Nephron progenitor cell (in vitro differentiated cells): ENCODE data around the gene AGAP3.

ENCODE experiments used
- DNase-seq: peaks from one replicate; pipeline ENCODE4 v3.0.0; 2021
- H3K27ac Mint-ChIP-seq: 2 replicates; pipeline ENCODE4 v1.8.0; 2021; ENCODE audit warnings: mild to moderate bottlenecking, moderate library complexity, mixed read lengths
- H3K27me3 Mint-ChIP-seq: 2 replicates; pipeline ENCODE4 v1.8.0; 2021; ENCODE audit warnings: mild to moderate bottlenecking, low read depth, mixed read lengths; ENCODE audit not compliant: poor library complexity
- H3K36me3 Mint-ChIP-seq: 2 replicates; pipeline ENCODE4 v1.8.0; 2021; ENCODE audit warnings: low read depth, mixed read lengths
- H3K4me1 Mint-ChIP-seq: 2 replicates; pipeline ENCODE4 v1.8.0; 2021; ENCODE audit warnings: mixed read lengths
- H3K4me3 Mint-ChIP-seq: 2 replicates; pipeline ENCODE4 v1.8.0; 2021; ENCODE audit warnings: mild to moderate bottlenecking, moderate library complexity, mixed read lengths
- H3K9me3 Mint-ChIP-seq: 2 replicates; pipeline ENCODE4 v1.8.0; 2021; ENCODE audit warnings: mild to moderate bottlenecking, moderate library complexity, mixed read lengths
- CTCF ChIP-seq: fragments of 200-600 bp; sonication (generic); IDR thresholded peaks from 2 replicates; pipeline ENCODE4 v1.5.0; 2021; ENCODE audit warnings: antibody characterized with exemption

Gene AGAP3

GRCh38 chr7:151048911-151049463 lies 37.3 kb upstream of the AGAP3 start:
- no peak for DNase-seq
- Mint-ChIP-seq H3K36me3 (no peaks in the 10 kb centered on the region), H3K4me3 (no peak overlapping the region), H3K27ac (no peak overlapping the region), H3K27me3 (peaks cover 50% of the 10 kb centered on the region), H3K4me1 (peaks cover 19% of the 10 kb centered on the region), H3K9me3 (no peaks in the 10 kb centered on the region)
- no peak for TF ChIP-seq CTCF

GRCh38 chr7:151051108-151051507 lies 35.2 kb upstream of the AGAP3 start:
- no peak overlapping the region for H3K27ac Mint-ChIP-seq

GRCh38 chr7:151053096-151053495 lies 33.2 kb upstream of the AGAP3 start:
- peaks cover 63% of the 10 kb centered on the region for H3K27me3 Mint-ChIP-seq
- H3K9me3 Mint-ChIP-seq: no peaks in the 10 kb centered on the region
- H3K36me3 Mint-ChIP-seq: no peaks in the 10 kb centered on the region
- H3K4me3 Mint-ChIP-seq: no peak overlapping the region
- no peak for DNase-seq
- H3K27ac Mint-ChIP-seq: no peak overlapping the region
- TF ChIP-seq CTCF: no peak
- H3K4me1 Mint-ChIP-seq: peaks cover 24% of the 10 kb centered on the region

More at GRCh38 chr7:151051108-151051507, 35.2 kb upstream of the AGAP3 start:
- Mint-ChIP-seq H3K9me3 (no peaks in the 10 kb centered on the region), H3K4me3 (no peak overlapping the region), H3K27me3 (peaks cover 58% of the 10 kb centered on the region), H3K36me3 (no peaks in the 10 kb centered on the region), H3K4me1 (peaks cover 21% of the 10 kb centered on the region)
- DNase-seq: peak; percentile 90
- no peak for TF ChIP-seq CTCF

GRCh38 chr7:151053751-151054150 lies 32.5 kb upstream of the AGAP3 start:
- no peak for DNase-seq
- Mint-ChIP-seq H3K27me3 (peaks cover 62% of the 10 kb centered on the region), H3K4me1 (peaks cover 23% of the 10 kb centered on the region), H3K27ac (no peak overlapping the region), H3K9me3 (no peaks in the 10 kb centered on the region), H3K36me3 (no peaks in the 10 kb centered on the region), H3K4me3 (no peak overlapping the region)
- no peak for TF ChIP-seq CTCF

GRCh38 chr7:151056283-151056665 lies 30.0 kb upstream of the AGAP3 start:
- no peak for TF ChIP-seq CTCF
- Mint-ChIP-seq H3K27me3 (peaks cover 44% of the 10 kb centered on the region), H3K4me3 (peak overlapping the region; percentile 92), H3K9me3 (no peaks in the 10 kb centered on the region), H3K4me1 (peaks cover 39% of the 10 kb centered on the region), H3K27ac (no peak overlapping the region), H3K36me3 (no peaks in the 10 kb centered on the region)
- DNase-seq: no peak

- Mint-ChIP-seq H3K9me3 (no peaks in the 10 kb centered on the region), H3K4me3 (peak overlapping the region; percentile 92), H3K4me1 (peaks cover 45% of the 10 kb centered on the region), H3K27ac (peak overlapping the region; percentile 30), H3K36me3 (no peaks in the 10 kb centered on the region), H3K27me3 (peaks cover 42% of the 10 kb centered on the region)
- no peak for TF ChIP-seq CTCF
- peak; percentile 46 for DNase-seq
Measured at GRCh38 chr7:151056666-151057505, 29.4 kb upstream of the AGAP3 start.
